Mesendoderm (in vitro differentiated cells): Measurements from ENCODE around the gene POU3F3.
A peak's percentile ranks its signal among the peaks of the same experiment; 100 is the strongest.

Source experiments
- DNase-seq: peaks from one replicate; pipeline ENCODE4 v3.0.0; 2013
- H2AK5ac ChIP-seq: 2 replicates; pipeline ENCODE4 v1.6.1; 2013; ENCODE audit warnings: low read length, inconsistent platforms
- H2BK120ac ChIP-seq: 2 replicates; pipeline ENCODE4 v1.6.1; 2013; ENCODE audit warnings: low read depth, mild to moderate bottlenecking, low read length, moderate library complexity, mixed read lengths
- H2BK15ac ChIP-seq: replicated peaks from 2 replicates; pipeline ENCODE4 v1.6.1; 2013; ENCODE audit warnings: low read depth, mild to moderate bottlenecking, moderate library complexity
- H2BK5ac ChIP-seq: 2 replicates; pipeline ENCODE4 v1.6.1; 2013; ENCODE audit warnings: low read length, inconsistent platforms
- H3K18ac ChIP-seq: 2 replicates; pipeline ENCODE4 v1.6.1; 2013; ENCODE audit warnings: mild to moderate bottlenecking, low read length, mixed read lengths
- H3K23ac ChIP-seq: one replicate; pipeline ENCODE4 v1.6.1; 2013; ENCODE audit warnings: low read length
- H3K27ac ChIP-seq: 2 replicates; pipeline ENCODE4 v1.5.1; 2013; ENCODE audit warnings: low read depth, mild to moderate bottlenecking, inconsistent platforms, low read length, moderate library complexity
- H3K27me3 ChIP-seq: 2 replicates; pipeline ENCODE4 v1.6.1; 2013; ENCODE audit warnings: low read length, control low read depth, mild to moderate bottlenecking, inconsistent platforms; ENCODE audit not compliant: insufficient read depth, poor library complexity
- H3K36me3 ChIP-seq: 2 replicates; pipeline ENCODE4 v1.6.1; 2013; ENCODE audit warnings: low read length, inconsistent platforms; ENCODE audit not compliant: control insufficient read depth, insufficient read depth
- H3K4ac ChIP-seq: one replicate; pipeline ENCODE4 v1.6.1; 2013; ENCODE audit warnings: low read depth, mild to moderate bottlenecking, low read length, moderate library complexity
- H3K4me1 ChIP-seq: 2 replicates; pipeline ENCODE4 v1.6.1; 2013; ENCODE audit warnings: low read depth, low read length, inconsistent platforms; ENCODE audit not compliant: control insufficient read depth
- H3K4me2 ChIP-seq: 2 replicates; pipeline ENCODE4 v1.6.1; 2013; ENCODE audit warnings: low read length
- H3K4me3 ChIP-seq: 2 replicates; pipeline ENCODE4 v1.5.1; 2013; ENCODE audit warnings: mild to moderate bottlenecking, low read length
- H3K56ac ChIP-seq: one replicate; pipeline ENCODE4 v1.6.1; 2013; ENCODE audit warnings: low read length
- H3K79me1 ChIP-seq: 2 replicates; pipeline ENCODE4 v1.6.1; 2013; ENCODE audit warnings: low read length, inconsistent platforms
- H3K79me2 ChIP-seq: 2 replicates; pipeline ENCODE4 v1.6.1; 2013; ENCODE audit warnings: mild to moderate bottlenecking, low read length; ENCODE audit not compliant: control insufficient read depth, insufficient read depth
- H3K9ac ChIP-seq: 2 replicates; pipeline ENCODE4 v1.6.1; 2013; ENCODE audit warnings: low read length, inconsistent platforms
- H4K5ac ChIP-seq: one replicate; pipeline ENCODE4 v1.6.1; 2013; ENCODE audit warnings: low read length
- H4K8ac ChIP-seq: one replicate; pipeline ENCODE4 v1.6.1; 2013; ENCODE audit warnings: low read depth, mild to moderate bottlenecking, control low read depth, low read length, moderate library complexity
- WGBS: extraction: QIAGEN DNeasy Blood & Tissue Kit; methylation state at CpG from one replicate; pipeline ENCODE4 v1.1.7; 2013; ENCODE audit warnings: low lambda C conversion rate, missing lambda C conversion rate; ENCODE audit not compliant: insufficient coverage; ENCODE audit errors: extremely low coverage; 5-methylcytosine and 5-hydroxymethylcytosine counted together

The POU3F3 gene

DNA sequence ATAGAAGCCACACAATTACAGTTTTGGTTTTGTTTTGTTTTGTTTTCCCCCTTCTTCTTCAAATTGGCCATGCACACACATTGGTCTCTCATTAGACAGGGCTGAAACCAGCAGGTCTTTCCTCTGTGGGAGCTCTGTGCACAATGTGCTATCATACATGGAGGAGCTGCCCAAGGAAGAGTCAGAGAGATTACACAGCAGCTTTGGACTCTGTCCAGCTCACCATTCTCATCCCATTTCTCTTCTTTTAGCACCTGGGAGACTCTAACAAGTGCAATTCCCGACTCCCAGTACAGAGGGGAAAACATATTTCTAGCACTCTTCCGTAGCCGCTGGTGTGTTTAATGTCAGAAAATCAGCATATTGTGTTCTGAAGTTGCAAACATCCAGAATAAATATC, 29.4 kb downstream of the POU3F3 start:
- WGBS, result no CpG with 5 or more reads among the region's 3 CpGs
- Histone ChIP-seq H2BK15ac (no peak overlapping the region), H3K23ac (no peak overlapping the region), H3K4ac (no peak overlapping the region), H3K4me1 (no peaks in the 10 kb centered on the region), H4K8ac (no peak overlapping the region), H2BK120ac (no peak overlapping the region), H3K36me3 (no peaks in the 10 kb centered on the region), H3K4me3 (no peak overlapping the region), H2AK5ac (no peak overlapping the region), H3K27ac (no peak overlapping the region), H3K27me3 (no peaks in the 10 kb centered on the region), H3K79me1 (no peaks in the 10 kb centered on the region), H3K18ac (no peak overlapping the region), H3K9ac (no peak overlapping the region), H3K79me2 (no peaks in the 10 kb centered on the region), H2BK5ac (no peak overlapping the region), H4K5ac (no peak overlapping the region), H3K4me2 (no peak overlapping the region), H3K56ac (no peak overlapping the region)
- no peak for DNase-seq

DNA sequence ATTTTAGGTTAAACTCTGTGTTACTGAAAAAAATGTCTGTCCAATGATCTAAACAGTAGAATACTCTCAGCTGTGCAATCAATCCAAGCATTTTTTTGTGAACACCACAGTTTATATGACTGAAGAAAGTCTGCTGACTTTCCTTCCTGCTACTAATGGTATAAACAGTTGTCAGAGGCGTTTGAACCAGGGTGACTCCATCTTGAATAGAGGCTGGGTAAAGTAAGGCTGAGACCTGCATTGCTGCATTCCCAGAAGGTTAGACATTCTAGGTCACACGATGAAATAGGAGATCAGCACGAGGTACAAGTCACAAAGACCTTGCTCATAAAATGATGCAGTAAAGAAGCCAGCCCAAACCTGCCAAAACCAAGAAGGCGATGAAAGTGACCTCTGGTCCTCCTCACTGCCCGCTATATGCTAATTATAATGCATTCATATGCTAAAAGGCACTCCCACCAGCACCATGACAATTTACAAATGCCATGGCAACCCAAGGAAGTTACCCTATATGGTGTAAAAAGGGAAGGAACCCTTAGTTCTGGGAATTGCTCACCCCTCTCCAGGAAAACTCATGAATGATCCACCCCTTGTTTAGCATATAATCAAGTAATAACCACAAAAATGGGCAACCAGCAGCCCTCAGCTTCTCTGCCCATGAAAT, 31.3 kb downstream of the POU3F3 start:
- no peak overlapping the region for H3K9ac ChIP-seq
- no peak overlapping the region for H3K18ac ChIP-seq
- H2BK120ac ChIP-seq, result no peak overlapping the region
- no peak overlapping the region for H4K8ac ChIP-seq
- no peak overlapping the region for H2BK5ac ChIP-seq
- no peak overlapping the region for H3K27ac ChIP-seq
- no peaks in the 10 kb centered on the region for H3K36me3 ChIP-seq
- H4K5ac ChIP-seq, result no peak overlapping the region
- no peak overlapping the region for H2BK15ac ChIP-seq
- H3K4me1 ChIP-seq, result no peaks in the 10 kb centered on the region
- WGBS, result no CpG with 5 or more reads among the region's 5 CpGs
- H3K79me2 ChIP-seq, result no peaks in the 10 kb centered on the region
- H3K23ac ChIP-seq, result no peak overlapping the region
- no peak overlapping the region for H2AK5ac ChIP-seq
- H3K56ac ChIP-seq, result no peak overlapping the region
- peak; percentile 25 for DNase-seq
- no peaks in the 10 kb centered on the region for H3K79me1 ChIP-seq
- H3K4me2 ChIP-seq, result no peak overlapping the region
- H3K27me3 ChIP-seq, result no peaks in the 10 kb centered on the region
- H3K4me3 ChIP-seq, result no peak overlapping the region
- H3K4ac ChIP-seq, result no peak overlapping the region

DNA sequence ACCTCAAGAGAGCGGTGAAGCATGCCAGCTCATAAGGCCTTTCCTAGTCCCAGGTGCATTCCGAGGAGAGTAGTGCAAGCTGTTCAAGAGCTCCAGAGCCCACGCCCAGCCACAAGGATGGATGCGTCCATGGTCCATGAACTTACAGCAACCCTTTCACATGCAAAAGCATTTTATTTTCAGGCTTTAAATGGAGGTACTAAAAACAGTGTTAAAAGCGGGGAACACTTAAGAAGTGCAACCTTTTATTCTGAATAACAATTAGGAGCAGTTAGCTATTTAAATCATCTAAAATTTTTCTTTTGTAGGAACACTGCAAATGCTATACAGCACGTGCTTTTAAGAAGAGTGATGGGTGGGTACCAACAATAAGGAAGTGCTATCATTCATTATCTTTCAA, 33.8 kb downstream of the POU3F3 start:
- H3K27ac ChIP-seq, result no peak overlapping the region
- no peak overlapping the region for H3K18ac ChIP-seq
- H3K9ac ChIP-seq, result no peak overlapping the region
- no peak overlapping the region for H3K4me3 ChIP-seq
- no peaks in the 10 kb centered on the region for H3K4me1 ChIP-seq
- no peak overlapping the region for H3K4me2 ChIP-seq
- H2BK5ac ChIP-seq, result no peak overlapping the region
- H4K5ac ChIP-seq, result no peak overlapping the region
- H3K27me3 ChIP-seq, result no peaks in the 10 kb centered on the region
- no peaks in the 10 kb centered on the region for H3K36me3 ChIP-seq
- H3K4ac ChIP-seq, result no peak overlapping the region
- H2AK5ac ChIP-seq, result no peak overlapping the region
- no peak overlapping the region for H2BK15ac ChIP-seq
- H3K79me1 ChIP-seq, result no peaks in the 10 kb centered on the region
- H4K8ac ChIP-seq, result no peak overlapping the region
- H3K23ac ChIP-seq, result no peak overlapping the region
- DNase-seq, result no peak
- H3K56ac ChIP-seq, result no peak overlapping the region
- no peak overlapping the region for H2BK120ac ChIP-seq
- WGBS, result no CpG with 5 or more reads among the region's 6 CpGs
- H3K79me2 ChIP-seq, result no peaks in the 10 kb centered on the region

DNA sequence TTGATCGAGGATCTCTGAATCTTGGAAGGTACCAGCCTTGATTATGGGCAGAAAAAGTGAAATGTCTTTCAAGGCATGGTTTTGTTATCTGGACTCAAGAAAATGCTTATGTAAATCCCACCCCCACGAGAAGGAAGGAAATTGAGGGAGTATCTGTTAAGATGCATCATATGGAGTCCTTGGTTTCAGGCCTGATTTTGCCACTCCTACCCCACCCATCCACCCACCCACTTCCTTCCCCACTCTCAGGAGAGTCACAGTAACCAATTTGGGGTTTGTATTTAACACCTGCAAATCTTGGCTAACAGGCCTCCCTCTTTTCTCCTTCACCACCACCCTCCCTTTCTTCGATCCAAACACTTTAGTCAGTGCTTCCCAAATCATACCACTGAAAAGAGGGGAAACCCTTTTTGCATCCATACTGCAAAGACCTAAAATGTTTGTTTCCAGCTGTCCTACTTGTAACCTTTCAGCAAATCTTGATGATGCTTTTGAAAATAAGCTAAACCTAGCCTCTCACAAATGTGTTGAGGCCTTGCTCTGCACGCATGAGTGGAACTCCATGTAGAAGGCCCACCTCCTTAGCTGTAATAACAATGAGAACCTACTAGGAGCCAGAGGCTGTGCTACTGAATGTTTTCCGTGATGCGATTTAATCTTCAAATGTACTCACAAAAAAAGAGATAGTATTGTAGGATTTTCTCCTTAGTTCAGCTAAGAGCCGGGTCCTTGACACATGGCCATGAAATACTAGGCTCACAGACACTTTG, 34.8 kb downstream of the POU3F3 start:
- Histone ChIP-seq H3K9ac (no peak overlapping the region), H3K56ac (no peak overlapping the region), H3K27ac (no peak overlapping the region), H3K4me2 (no peak overlapping the region), H3K4me3 (no peak overlapping the region), H3K4ac (no peak overlapping the region), H2BK5ac (no peak overlapping the region), H3K18ac (no peak overlapping the region), H2AK5ac (no peak overlapping the region), H3K27me3 (no peaks in the 10 kb centered on the region), H3K79me1 (no peaks in the 10 kb centered on the region), H3K4me1 (no peaks in the 10 kb centered on the region), H3K79me2 (no peaks in the 10 kb centered on the region), H2BK120ac (no peak overlapping the region), H4K8ac (no peak overlapping the region), H2BK15ac (no peak overlapping the region), H3K23ac (no peak overlapping the region), H3K36me3 (no peaks in the 10 kb centered on the region), H4K5ac (no peak overlapping the region)
- no CpG with 5 or more reads among the region's 7 CpGs for WGBS
- no peak for DNase-seq

DNA sequence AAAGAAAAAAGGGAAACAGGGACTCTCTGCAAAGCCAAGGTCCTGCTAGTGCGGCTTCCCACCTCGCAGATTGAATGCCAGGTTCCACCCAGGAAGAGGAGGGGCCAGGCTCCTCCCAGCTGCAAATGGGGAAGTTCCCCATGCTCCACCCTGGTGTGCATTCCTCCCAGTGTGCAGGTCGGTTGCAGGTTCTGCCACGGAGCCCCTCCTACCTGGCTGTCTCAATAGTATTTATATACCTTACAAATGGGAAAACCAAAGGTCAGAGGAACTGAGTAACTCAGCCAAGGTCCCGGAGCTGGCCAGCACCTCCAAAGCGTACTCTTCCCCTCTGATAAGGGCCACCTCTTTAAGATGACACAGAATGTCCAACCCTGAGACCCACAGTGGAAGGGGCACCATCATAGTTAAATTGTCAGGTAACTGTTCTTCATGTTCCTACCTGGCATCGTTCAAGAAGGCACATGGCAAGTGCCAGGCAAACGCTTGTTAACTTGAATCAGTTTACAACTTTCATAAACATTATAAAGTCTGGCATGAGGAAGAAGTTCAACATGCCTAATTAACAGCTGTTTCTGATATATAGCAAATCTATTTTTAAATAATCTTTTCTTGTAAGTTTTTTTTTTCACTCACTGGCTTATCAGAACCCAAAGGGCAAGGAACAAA, 35.5 kb downstream of the POU3F3 start:
- Histone ChIP-seq H3K9ac (no peak overlapping the region), H2BK5ac (no peak overlapping the region), H2BK15ac (no peak overlapping the region), H3K18ac (no peak overlapping the region), H3K4me3 (no peak overlapping the region), H4K5ac (no peak overlapping the region), H3K27ac (no peak overlapping the region), H3K79me1 (no peaks in the 10 kb centered on the region), H3K23ac (no peak overlapping the region), H3K79me2 (no peaks in the 10 kb centered on the region), H3K4ac (no peak overlapping the region), H3K27me3 (no peaks in the 10 kb centered on the region), H2AK5ac (no peak overlapping the region), H3K36me3 (no peaks in the 10 kb centered on the region), H3K4me1 (no peaks in the 10 kb centered on the region), H3K4me2 (no peak overlapping the region), H4K8ac (no peak overlapping the region), H3K56ac (no peak overlapping the region), H2BK120ac (no peak overlapping the region)
- WGBS, result no CpG with 5 or more reads among the region's 8 CpGs
- no peak for DNase-seq
